Ovary (tissue), 3 donors: ENCODE measurements around the gene TMCC3.

ENCODE experiments used
- POLR2A ChIP-seq: fragments of 450-650 bp; IDR thresholded peaks from one replicate; pipeline ENCODE4 v1.6.1; 2017; ENCODE audit warnings: antibody characterized with exemption, mild to moderate bottlenecking, moderate library complexity
- TF ChIP-seq, protein P1 (sequence below), 3 donors: fragments of 450-650 bp in 2 of 3; fragments of 200-600 bp in 1 of 3; IDR thresholded peaks; one replicate each; pipeline versions ENCODE4 v1.5.1 to v1.8.0; 2016 to 2022; ENCODE audit warnings: antibody characterized with exemption in 3 of 3, mild to moderate bottlenecking in 1 of 3
- donor health status: DM: no; HTN: no; CAD: no.

DNA sequence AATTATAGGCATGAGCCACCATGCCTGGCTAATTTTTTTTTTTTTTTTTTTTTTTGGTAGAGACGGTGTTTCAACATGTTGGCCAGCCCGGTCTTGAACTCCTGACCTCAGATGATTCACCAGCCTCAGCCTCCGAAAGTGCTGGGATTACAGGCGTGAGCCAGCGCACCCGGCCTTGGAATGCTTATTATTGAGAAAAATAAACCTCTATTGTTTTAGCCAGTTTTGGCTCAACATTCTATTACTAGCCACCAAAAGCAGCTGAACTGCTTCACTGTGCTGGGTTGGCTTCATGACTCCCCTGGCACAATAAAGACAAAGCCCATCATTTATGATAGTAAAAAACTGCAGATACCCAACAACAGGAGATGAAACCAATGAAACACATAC, 97.2 kb downstream of the TMCC3 start:
- TF ChIP-seq POLR2A, result no peak
- TF ChIP-seq, protein P1, sequence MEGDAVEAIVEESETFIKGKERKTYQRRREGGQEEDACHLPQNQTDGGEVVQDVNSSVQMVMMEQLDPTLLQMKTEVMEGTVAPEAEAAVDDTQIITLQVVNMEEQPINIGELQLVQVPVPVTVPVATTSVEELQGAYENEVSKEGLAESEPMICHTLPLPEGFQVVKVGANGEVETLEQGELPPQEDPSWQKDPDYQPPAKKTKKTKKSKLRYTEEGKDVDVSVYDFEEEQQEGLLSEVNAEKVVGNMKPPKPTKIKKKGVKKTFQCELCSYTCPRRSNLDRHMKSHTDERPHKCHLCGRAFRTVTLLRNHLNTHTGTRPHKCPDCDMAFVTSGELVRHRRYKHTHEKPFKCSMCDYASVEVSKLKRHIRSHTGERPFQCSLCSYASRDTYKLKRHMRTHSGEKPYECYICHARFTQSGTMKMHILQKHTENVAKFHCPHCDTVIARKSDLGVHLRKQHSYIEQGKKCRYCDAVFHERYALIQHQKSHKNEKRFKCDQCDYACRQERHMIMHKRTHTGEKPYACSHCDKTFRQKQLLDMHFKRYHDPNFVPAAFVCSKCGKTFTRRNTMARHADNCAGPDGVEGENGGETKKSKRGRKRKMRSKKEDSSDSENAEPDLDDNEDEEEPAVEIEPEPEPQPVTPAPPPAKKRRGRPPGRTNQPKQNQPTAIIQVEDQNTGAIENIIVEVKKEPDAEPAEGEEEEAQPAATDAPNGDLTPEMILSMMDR (IDR thresholded peaks at IDR 0.05), result no peak
